GM12878 (cell line): ENCODE results near the gene HOXB1. TPM values are rescaled to one million over a fixed set of nuclear protein-coding genes. Genes with fewer than 3 reads are reported as not detected.
A peak's percentile ranks its signal among the peaks of the same experiment; 100 is the strongest.

Source experiments
- ATAC-seq: fragments of 200-7000 bp; cut with Tn5 transposase; 3 replicates; pipeline ENCODE4 v1.9.1; 2020; ENCODE audit warnings: mild to moderate bottlenecking, moderate library complexity
- BruUV-seq: library from RNA; stranded (reverse); fragments of 400-500 nt; replicated peaks from 2 replicates; lab custom pipeline; 2021; lab: Mats Ljungman, UMichigan
- CTCF ChIA-PET: fragments of 300-600 bp; sonication (Branson Sonifier 250); formaldehyde crosslinking; extraction: SDS; loops from one replicate; lab custom pipeline; 2021; ENCODE audit warnings: inconsistent platforms; lab: Yijun Ruan, JAX
- POLR2A ChIA-PET: fragments of 350-600 bp; formaldehyde crosslinking; extraction: SDS; loops from one replicate; lab custom pipeline; 2021; ENCODE audit warnings: inconsistent platforms; lab: Charles Lee
- RAD21 ChIA-PET: fragments of 300-600 bp; sonication (Branson Sonifier 250); formaldehyde crosslinking; loops from one replicate; lab custom pipeline; 2023; ENCODE audit warnings: antibody characterized with exemption; ENCODE audit not compliant: unreplicated experiment; lab: Charles Lee
- SMC1A ChIA-PET: fragments of 300-600 bp; sonication (Branson Sonifier 250); formaldehyde crosslinking; loops from one replicate; lab custom pipeline; 2023; ENCODE audit not compliant: unreplicated experiment, uncharacterized antibody; lab: Charles Lee
- DNase-seq: peaks from one replicate; pipeline ENCODE4 v3.0.0-alpha.2; 2011; ENCODE audit warnings: low read depth, low spot score
- FAIRE-seq: peaks from 3 replicates; lab custom pipeline; 2011; peaks lifted over from hg19 to GRCh38; lab: Jason Lieb, UNC
- H2AFZ ChIP-seq: 2 replicates; pipeline ENCODE4 v1.6.0; 2011; ENCODE audit warnings: low read depth, low read length, control low read depth; ENCODE audit not compliant: control insufficient read depth
- H3K27ac ChIP-seq: 2 replicates; pipeline ENCODE4 v1.5.1; 2011; ENCODE audit warnings: control low read depth; ENCODE audit not compliant: control insufficient read depth, insufficient read depth
- H3K27me3 ChIP-seq, 2 experiments: replicated peaks in 1 of 2; 2 replicates each; pipeline versions ENCODE4 v1.6.0 to v1.6.1; 2011; ENCODE audit warnings: low read length in 1 of 2; ENCODE audit not compliant: control insufficient read depth in 2 of 2, insufficient read depth in 2 of 2
- H3K36me3 ChIP-seq, 2 experiments: 2 replicates each; pipeline ENCODE4 v1.5.1; 2011; ENCODE audit warnings: low read length in 1 of 2; ENCODE audit not compliant: control insufficient read depth in 2 of 2, insufficient read depth in 2 of 2
- H3K4me1 ChIP-seq: 2 replicates; pipeline ENCODE4 v1.6.1; 2011; ENCODE audit warnings: mild to moderate bottlenecking, low read length, moderate library complexity, mixed read lengths; ENCODE audit not compliant: control insufficient read depth, insufficient read depth
- H3K4me2 ChIP-seq: 2 replicates; pipeline ENCODE4 v1.6.0; 2011; ENCODE audit warnings: control low read depth; ENCODE audit not compliant: control insufficient read depth, insufficient read depth
- H3K4me3 ChIP-seq: fragments of 200-600 bp; sonication (generic); 2 replicates; pipeline ENCODE4 v1.5.1; 2016
- H3K79me2 ChIP-seq: 2 replicates; pipeline ENCODE4 v1.6.0; 2011; ENCODE audit warnings: low read length; ENCODE audit not compliant: control insufficient read depth, insufficient read depth
- H3K9ac ChIP-seq: 2 replicates; pipeline ENCODE4 v1.8.0; 2011; ENCODE audit warnings: low read length, control low read depth, mixed read lengths; ENCODE audit not compliant: control insufficient read depth, insufficient read depth
- H3K9me3 ChIP-seq: replicated peaks from 3 replicates; pipeline ENCODE4 v1.5.1; 2011; ENCODE audit warnings: mild to moderate bottlenecking, low read length; ENCODE audit not compliant: control insufficient read depth, insufficient read depth
- H4K20me1 ChIP-seq: 2 replicates; pipeline ENCODE4 v1.6.0; 2011; ENCODE audit not compliant: control insufficient read depth, insufficient read depth
- CHD1 ChIP-seq: IDR thresholded peaks from 2 replicates; pipeline ENCODE4 v1.6.1; 2012; ENCODE audit warnings: low read depth, low read length, improper control_type of control experiment
- EGR1 ChIP-seq, 2 experiments: IDR thresholded peaks; 1 replicate in 1 of 2; 2 replicates in 1 of 2; pipeline ENCODE4 v1.6.1; 2011 to 2012; ENCODE audit warnings: low read depth in 2 of 2, low read length in 2 of 2, borderline replicate concordance in 1 of 2, mild to moderate bottlenecking in 1 of 2, moderate library complexity in 1 of 2
- FOXM1 ChIP-seq: IDR thresholded peaks from 2 replicates; pipeline ENCODE4 v1.6.1; 2012; ENCODE audit warnings: low read depth, mild to moderate bottlenecking, inconsistent platforms, low read length, moderate library complexity
- NBN ChIP-seq: fragments of 450-650 bp; IDR thresholded peaks from 2 replicates; pipeline ENCODE4 v1.6.1; 2016
- NFIC ChIP-seq: IDR thresholded peaks from 2 replicates; pipeline ENCODE4 v1.6.1; 2012; ENCODE audit warnings: low read depth, mild to moderate bottlenecking, inconsistent platforms, low read length, moderate library complexity
- NFYA ChIP-seq: IDR thresholded peaks from 2 replicates; pipeline ENCODE4 v1.6.1; 2011; ENCODE audit warnings: low read depth, mild to moderate bottlenecking, low read length, improper control_type of control experiment, borderline replicate concordance
- PAX8 ChIP-seq: fragments of 450-650 bp; IDR thresholded peaks from 2 replicates; pipeline ENCODE4 v1.6.1; 2017; ENCODE audit warnings: mild to moderate bottlenecking, moderate library complexity
- POU2F2 ChIP-seq: IDR thresholded peaks from 3 replicates; pipeline ENCODE4 v1.6.1; 2011; ENCODE audit warnings: low read depth, mild to moderate bottlenecking, low read length, borderline replicate concordance
- ZBTB40 ChIP-seq: fragments of 450-650 bp; IDR thresholded peaks from 2 replicates; pipeline ENCODE4 v1.6.1; 2016; ENCODE audit warnings: mild to moderate bottlenecking, moderate library complexity, borderline replicate concordance
- ZZZ3 ChIP-seq: IDR thresholded peaks from 2 replicates; pipeline ENCODE4 v1.6.1; 2011; ENCODE audit warnings: low read depth; ENCODE audit not compliant: control insufficient read depth, insufficient read length
- WGBS: methylation state at CpG from one replicate; pipeline ENCODE4 v1.1.6; 2016; ENCODE audit warnings: low lambda C conversion rate; ENCODE audit not compliant: insufficient replicate concordance, insufficient coverage; ENCODE audit errors: missing lambda C conversion rate; 5-methylcytosine and 5-hydroxymethylcytosine counted together
- in situ Hi-C: fragments of 300-500 bp; cut with MboI; formaldehyde crosslinking; loops from 9 replicates; pipeline ENCODE4 v1.14.3; 2018; ENCODE audit warnings: mixed read lengths
- intact Hi-C: fragments of 100-400 bp; cut with micrococcal nuclease; formaldehyde crosslinking; loops from one replicate; pipeline ENCODE4 v1.14.2; 2022; ENCODE audit not compliant: unreplicated experiment
- polyA plus RNA-seq, 11 experiments: library from polyadenylated mRNA; depleted of rRNA in 4 of 11; unstranded in 6 of 11; stranded (reverse) in 5 of 11; fragments of >200 nt; fragmentation: Nextera tagmentation in 4 of 11; fragmentation: Illumina TruSeq in 1 of 11; extraction: Ambion mirVana in 4 of 11; extraction: Trizol in 1 of 11; gene quantifications; 1 replicate in 1 of 11; 2 replicates in 10 of 11; pipeline versions ENCODE4 v1.2.1 to v1.2.3, GENCODE V29; 2011 to 2016; ENCODE audit warnings: inconsistent platforms in 2 of 11, missing spikeins in 2 of 11, low read depth in 1 of 11
- total RNA-seq, 4 experiments: library from RNA; depleted of rRNA in 3 of 4; stranded (reverse); fragments of >200 nt in 3 of 4; fragmentation: Illumina TruSeq in 1 of 4; extraction: Trizol in 1 of 4; gene quantifications; 2 replicates each; pipeline versions ENCODE4 v1.2.1 to v1.2.3, GENCODE V29; 2013 to 2021
- TF ChIP-seq, protein P1 (sequence below): fragments of 450-650 bp; IDR thresholded peaks from 2 replicates; pipeline ENCODE4 v1.6.1; 2017; ENCODE audit warnings: mild to moderate bottlenecking, moderate library complexity

The HOXB1 gene
- total and polyA plus RNA-seq, 10 of the 15 experiments (the other 5 are each of a cell fraction or from before 2014, with no cell fraction given) = not detected

DNA sequence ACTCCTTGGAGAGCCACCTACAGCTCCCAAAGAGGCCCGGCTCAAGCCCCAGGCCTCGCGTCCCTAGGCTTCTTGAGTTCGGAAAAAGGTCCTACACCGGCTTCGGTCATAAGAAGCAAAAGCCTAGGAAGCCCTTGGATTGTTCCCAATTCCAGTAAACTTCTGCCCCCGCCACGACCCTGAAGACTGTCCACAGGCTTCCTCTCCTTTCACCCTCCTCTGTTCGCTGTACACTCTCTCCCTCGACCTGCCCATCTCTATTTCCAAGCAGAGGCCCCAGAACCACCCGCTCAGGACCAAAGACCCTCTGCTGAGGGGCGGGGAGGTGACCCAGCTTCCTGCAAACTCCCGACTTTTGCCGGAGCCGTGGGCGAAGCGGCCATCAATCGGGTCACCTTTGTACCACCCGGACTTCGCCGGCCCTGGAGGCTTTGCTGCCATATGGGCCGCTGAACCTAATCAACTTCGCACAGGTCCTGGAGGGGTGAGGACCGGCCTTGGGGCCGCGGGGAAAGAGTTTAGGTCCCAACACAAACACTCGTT, 11.4 kb upstream of the HOXB1 start (continued):
- no peak for TF ChIP-seq NFIC
- TF ChIP-seq, all 136 proteins: peak for 5

GRCh38 chr17:48541577-48542113, 10.8 kb upstream of the HOXB1 start:
- no peak for FAIRE-seq
- H3K4me3 ChIP-seq = peak overlapping the region; percentile 81; the same call in 1 of the 2 replicates
- no peak for TF ChIP-seq PAX8
- no peak for TF ChIP-seq EGR1 (IDR thresholded peaks at IDR 0.05; ENCODE audit: borderline replicate concordance in 1 of 2, low read depth in 2 of 2, low read length in 2 of 2)
- TF ChIP-seq FOXM1 = no peak
- TF ChIP-seq ZZZ3 = no peak
- TF ChIP-seq NFYA = no peak
- TF ChIP-seq, protein P1, sequence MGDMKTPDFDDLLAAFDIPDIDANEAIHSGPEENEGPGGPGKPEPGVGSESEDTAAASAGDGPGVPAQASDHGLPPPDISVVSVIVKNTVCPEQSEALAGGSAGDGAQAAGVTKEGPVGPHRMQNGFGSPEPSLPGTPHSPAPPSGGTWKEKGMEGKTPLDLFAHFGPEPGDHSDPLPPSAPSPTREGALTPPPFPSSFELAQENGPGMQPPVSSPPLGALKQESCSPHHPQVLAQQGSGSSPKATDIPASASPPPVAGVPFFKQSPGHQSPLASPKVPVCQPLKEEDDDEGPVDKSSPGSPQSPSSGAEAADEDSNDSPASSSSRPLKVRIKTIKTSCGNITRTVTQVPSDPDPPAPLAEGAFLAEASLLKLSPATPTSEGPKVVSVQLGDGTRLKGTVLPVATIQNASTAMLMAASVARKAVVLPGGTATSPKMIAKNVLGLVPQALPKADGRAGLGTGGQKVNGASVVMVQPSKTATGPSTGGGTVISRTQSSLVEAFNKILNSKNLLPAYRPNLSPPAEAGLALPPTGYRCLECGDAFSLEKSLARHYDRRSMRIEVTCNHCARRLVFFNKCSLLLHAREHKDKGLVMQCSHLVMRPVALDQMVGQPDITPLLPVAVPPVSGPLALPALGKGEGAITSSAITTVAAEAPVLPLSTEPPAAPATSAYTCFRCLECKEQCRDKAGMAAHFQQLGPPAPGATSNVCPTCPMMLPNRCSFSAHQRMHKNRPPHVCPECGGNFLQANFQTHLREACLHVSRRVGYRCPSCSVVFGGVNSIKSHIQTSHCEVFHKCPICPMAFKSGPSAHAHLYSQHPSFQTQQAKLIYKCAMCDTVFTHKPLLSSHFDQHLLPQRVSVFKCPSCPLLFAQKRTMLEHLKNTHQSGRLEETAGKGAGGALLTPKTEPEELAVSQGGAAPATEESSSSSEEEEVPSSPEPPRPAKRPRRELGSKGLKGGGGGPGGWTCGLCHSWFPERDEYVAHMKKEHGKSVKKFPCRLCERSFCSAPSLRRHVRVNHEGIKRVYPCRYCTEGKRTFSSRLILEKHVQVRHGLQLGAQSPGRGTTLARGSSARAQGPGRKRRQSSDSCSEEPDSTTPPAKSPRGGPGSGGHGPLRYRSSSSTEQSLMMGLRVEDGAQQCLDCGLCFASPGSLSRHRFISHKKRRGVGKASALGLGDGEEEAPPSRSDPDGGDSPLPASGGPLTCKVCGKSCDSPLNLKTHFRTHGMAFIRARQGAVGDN = peak; percentile 37; the same call in 1 of the 2 replicates
- TF ChIP-seq CHD1 = no peak
- TF ChIP-seq NBN = 0 out of 2 replicates have a peak, but pooled peaks have one; percentile 18
- no peak for TF ChIP-seq ZBTB40
- TF ChIP-seq POU2F2 = 0 out of 3 replicates have a peak, but pooled peaks have one; percentile 7

More at GRCh38 chr17:48541577-48542113, 10.8 kb upstream of the HOXB1 start:
- Histone ChIP-seq H3K27ac (peak overlapping the region; percentile 49), H4K20me1 (no peaks in the 10 kb centered on the region), H3K4me2 (peak overlapping the region; percentile 40), H3K27me3 (peaks cover 0 to 4% of the 10 kb centered on the region in 2 experiments; a peak in 1 of 4 replicates), H3K4me1 (peaks cover 7% of the 10 kb centered on the region), H2AFZ (peak overlapping the region; percentile 66), H3K36me3 (no peaks in the 10 kb centered on the region), H3K9me3 (no peaks in the 10 kb centered on the region), H3K9ac (peak overlapping the region; percentile 77), H3K79me2 (peaks cover 12% of the 10 kb centered on the region)
- WGBS = 23% methylated on average over 22 of the region's 36 CpGs
- SMC1A ChIA-PET = interaction anchor here (0.7 to 2.8 kb wide), 9 partner anchors 8 to 189 kb away, joined by 3 to 13 read pairs (median 3); no protein-coding TSS in a partner anchor
- intact Hi-C loops = loop anchor here (2.0 to 5.0 kb wide), 2 partner anchors 31 to 49 kb away; no protein-coding TSS in a partner anchor
- ATAC-seq (peak; percentile 40), DNase-seq (no peak)
- CTCF ChIA-PET = interaction anchor here (0.6 to 2.8 kb wide), 6 partner anchors 16 to 279 kb away, joined by 3 to 12 read pairs (median 4); no protein-coding TSS in a partner anchor
- RAD21 ChIA-PET = interaction anchor here (0.7 to 3.3 kb wide), 7 partner anchors 31 to 194 kb away, joined by 3 to 18 read pairs (median 4); no protein-coding TSS in a partner anchor
- POLR2A ChIA-PET = interaction anchor here (0.7 to 2.0 kb wide), 6 partner anchors 31 to 180 kb away, joined by 3 to 4 read pairs (median 3); no protein-coding TSS in a partner anchor
- in situ Hi-C loops = no loop called here
- BruUV-seq = no TSS peak
